C1 segment of cervical spinal cord (tissue), 14 donors: Measurements from ENCODE around the gene KPNA4.
"Not testable (repeated sequence)": the region's sequence is repeated elsewhere in the genome, so short reads cannot be mapped to it uniquely, and the experiment has no call there.

Experiments
- DNase-seq, 14 donors: peaks; one replicate each; lab custom pipeline; 2025; lab: John Stamatoyannopoulos, UW

The KPNA4 gene

DNA sequence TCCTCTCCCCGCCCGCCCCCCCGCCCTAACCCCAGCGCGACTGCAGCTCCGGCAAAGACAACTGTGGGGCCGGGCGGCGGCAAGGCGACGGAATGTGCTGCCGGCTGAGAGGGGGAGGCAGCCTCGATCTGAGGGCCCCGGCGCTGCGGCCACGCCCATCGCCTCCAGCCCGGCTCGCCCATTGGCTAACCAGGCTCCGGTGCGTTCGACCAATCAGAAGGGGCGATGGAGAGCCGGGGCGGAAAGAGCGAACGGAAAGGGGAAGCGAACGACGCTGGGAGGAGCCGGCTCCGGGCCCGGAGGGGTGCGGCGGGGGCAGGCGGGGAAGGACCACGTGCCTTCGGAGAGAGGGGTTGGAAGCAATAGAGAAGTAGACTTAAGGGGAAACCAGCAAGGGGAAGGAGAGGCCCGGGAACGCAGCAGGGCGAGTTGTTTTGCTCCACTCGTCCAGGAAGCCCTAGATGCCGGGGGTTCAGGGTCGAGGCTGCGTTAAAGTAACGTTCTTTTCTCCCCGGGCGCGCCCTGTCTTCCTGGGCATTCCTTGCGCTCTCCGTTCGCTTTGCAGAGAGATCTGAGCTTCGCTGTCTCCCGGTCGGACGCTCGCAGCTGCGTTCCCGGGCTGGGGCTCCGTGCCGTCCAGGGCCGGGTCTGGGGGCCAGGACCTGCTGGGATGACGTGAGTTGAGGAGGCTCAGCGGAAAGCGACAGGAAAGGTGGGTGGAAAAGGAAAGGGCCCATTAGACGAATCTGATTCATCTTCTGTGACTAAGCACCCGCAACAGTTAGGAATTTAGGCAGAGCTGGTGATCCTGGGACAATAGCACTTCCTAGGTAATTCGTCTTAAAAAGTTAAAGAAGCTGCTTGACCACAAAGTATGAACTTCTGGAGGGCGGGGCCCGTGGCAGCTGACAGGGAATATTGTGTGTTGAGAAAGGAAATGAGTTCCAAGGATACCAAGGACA is at the start of gene KPNA4:
Gene KPNA4 (minus strand): TSS at position 130 of the 962 bp plus-strand sequence. CDS start 289 bp downstream, outside the sequence.
- peak; percentile 90 to 98 (median 96) for DNase-seq

DNA sequence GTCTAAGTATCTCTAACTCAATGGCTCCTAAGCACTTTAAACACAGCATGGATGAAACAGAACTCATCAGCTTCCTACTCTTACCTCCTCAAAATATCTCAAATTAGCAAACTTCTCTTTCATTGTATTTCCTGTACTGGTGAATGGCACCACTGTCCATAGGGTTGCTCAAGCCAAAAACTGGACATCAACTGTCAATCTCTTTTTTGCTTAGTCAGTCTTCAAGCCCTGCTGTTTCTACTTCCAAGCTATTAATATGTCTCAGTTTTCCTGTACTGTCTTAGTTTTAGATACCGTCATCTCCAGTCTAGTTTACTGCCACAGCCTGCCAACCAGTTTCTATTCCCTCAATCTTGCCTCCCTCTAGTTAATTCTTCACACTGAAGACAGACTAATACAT is 48.3 kb upstream of the KPNA4 start:
- DNase-seq: no peak

- DNase-seq: peak in 4 of 14 donors; percentile 2 to 43 (median 8)
Observed at GRCh38 chr3:160612386-160613075, 47.2 kb upstream of the KPNA4 start.

DNA sequence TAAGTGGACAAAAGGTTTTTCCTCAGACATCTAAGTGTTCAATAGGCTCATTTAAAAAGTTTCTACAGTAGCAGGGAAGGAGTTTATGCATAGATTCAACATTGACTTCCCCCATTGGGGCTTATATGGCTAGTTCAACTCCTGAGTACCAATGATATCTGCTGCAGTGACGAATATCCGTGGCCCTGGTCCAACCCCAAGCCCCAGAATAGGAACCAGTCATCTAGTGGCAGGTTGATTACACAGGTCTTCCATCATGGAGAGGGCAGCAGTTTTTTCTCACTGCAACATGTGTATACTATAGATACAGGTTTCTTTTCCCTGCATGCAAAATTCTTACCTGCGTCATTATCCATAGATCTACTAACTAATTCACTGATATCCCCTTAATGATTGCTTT is 45.8 kb upstream of the KPNA4 start:
- DNase-seq: no peak

DNA sequence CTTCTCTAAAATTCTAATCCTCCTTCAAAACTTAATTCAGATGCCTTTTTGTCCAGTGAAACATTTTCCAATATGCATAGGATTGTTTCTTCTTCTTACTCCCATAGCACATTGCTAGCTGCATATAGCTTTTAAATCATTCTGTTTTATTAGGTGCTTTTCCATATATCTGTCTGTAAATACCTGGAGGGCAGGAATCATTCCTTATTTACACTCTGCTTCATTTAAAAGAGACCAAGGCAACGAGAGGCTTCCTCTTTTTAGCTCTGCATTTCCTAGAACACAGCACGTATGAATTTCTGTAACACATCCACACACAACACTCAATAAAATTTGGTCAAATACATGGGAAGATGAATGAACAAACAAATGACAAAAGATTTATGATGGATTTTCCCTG is 43.5 kb upstream of the KPNA4 start:
- no peak for DNase-seq

DNA sequence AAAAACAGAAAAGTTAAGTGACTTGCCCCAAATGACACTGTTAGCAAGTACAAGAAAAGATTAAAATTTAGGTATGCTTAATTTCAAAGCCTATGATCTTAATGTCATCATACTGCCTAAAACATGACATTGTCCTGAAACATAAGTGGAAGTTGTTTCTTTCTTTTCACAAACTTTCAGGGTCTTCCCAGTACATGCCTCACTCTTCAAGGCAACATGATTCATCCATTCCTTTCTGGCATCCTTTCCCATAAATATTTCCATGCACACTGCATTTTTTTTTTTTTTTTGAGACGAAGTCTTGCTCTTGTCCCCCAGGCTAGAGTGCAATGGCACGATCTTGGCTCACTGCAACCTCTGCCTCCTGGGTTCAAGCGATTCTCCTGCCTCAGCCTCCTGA is 42.5 kb upstream of the KPNA4 start:
- DNase-seq: no peak

- no peak for DNase-seq
Observed at GRCh38 chr3:160605315-160605714, 39.9 kb upstream of the KPNA4 start.

DNA sequence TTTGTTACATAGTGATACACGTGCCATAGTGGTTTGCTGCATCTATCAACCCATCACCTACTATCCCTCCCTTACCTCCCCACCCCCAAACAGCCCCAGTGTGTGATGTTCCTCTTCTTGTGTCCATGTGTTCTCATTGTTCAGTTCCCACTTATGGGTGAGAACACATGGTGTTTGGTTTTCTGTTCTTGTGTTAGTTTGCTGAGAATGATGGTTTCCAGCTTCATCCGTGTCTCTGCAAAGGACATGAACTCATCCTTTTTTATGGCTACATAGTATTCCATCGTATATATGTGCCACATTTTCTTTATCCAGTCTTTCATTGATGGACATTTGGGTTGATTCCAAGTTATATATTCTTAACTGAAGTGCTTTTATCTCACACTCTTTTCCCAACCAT is 38.5 kb upstream of the KPNA4 start:
- DNase-seq: not testable (repeated sequence)

GRCh38 chr3:160602259-160602658 is 36.9 kb upstream of the KPNA4 start:
- DNase-seq: no peak

- DNase-seq: no peak
Observed at GRCh38 chr3:160601288-160601687, 35.9 kb upstream of the KPNA4 start.

- no peak for DNase-seq
Observed at GRCh38 chr3:160598865-160599264, 33.5 kb upstream of the KPNA4 start.

DNA sequence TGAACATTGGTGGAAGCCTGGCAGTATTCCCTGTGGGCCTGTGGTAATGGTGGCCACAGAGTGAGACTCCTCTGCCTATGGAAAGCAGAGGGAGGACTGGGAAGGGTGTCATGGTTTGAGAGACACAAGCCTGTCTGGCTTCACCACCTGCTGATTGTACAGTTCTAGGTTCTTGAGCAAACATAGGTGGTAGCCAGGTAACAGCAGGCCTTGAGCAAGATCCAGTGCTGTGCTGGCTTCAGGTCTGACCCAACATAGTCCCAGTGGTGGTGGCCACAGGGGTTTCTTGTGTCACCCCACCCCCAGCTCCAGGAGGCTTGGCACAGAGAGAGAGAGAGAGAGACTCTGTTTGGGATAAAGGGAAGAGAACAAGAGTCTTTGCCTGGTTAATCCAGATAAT is 22.7 kb upstream of the KPNA4 start:
- no peak for DNase-seq

DNA sequence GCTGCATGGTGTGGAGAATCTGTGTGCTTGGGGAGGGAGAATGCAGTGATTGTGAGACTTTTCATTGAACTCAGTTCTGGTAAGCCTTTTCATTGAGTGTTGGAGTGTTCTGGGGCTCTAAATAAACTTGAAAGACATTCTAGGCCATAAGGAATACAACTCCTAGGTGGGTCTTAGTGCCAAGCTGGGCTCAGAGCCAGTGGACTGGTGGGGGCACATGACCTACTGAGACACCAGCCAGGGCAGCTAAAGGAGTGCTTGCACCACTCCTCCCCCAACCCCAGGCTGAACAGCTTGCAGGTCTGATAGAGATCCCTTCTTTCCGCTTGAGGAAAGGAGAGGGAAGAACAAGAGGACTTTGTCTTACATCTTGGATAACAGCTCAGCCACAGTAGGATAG is 21.7 kb upstream of the KPNA4 start:
- peak in 3 of 14 donors; percentile 2 to 24 (median 17) for DNase-seq

DNA sequence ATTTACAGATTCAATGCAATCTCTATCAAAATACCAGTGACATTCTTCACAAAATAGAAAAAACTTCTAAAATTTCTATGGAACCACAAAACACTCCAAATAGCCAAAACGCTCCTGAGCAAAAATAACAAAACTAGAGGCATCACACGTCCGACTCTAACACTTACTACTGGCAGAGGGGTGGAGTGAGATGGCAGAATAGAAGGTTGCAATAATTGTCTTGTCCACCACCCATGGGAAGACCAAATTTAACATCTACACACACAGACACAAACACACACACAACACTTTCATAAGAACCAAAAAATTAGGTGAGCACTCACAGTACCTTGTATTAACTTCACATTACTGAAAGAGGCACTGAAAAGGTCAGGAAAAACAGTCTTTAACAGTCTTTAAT is 21.3 kb upstream of the KPNA4 start:
- DNase-seq: no peak

GRCh38 chr3:160583451-160583850 is 18.1 kb upstream of the KPNA4 start:
- no peak for DNase-seq

DNA sequence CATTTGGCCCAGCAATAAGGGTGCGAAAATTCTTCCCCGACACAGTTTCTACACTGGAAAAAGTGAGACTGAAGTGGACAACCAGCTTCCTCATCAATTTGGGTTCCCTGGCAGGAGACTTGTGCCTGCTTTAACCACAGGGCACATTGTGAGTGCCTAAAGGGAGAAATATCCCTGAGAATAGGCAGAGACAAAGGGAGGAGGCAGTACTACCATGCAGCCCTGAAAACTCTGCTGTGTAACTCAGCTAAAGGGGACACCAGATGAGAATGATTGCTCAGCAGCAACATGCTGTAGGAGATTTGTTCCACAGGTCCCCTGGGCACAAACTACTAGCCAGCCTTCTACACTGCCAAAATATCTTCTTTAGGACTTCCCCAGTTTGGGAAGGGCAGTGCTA is 15.6 kb upstream of the KPNA4 start:
- no peak for DNase-seq

DNA sequence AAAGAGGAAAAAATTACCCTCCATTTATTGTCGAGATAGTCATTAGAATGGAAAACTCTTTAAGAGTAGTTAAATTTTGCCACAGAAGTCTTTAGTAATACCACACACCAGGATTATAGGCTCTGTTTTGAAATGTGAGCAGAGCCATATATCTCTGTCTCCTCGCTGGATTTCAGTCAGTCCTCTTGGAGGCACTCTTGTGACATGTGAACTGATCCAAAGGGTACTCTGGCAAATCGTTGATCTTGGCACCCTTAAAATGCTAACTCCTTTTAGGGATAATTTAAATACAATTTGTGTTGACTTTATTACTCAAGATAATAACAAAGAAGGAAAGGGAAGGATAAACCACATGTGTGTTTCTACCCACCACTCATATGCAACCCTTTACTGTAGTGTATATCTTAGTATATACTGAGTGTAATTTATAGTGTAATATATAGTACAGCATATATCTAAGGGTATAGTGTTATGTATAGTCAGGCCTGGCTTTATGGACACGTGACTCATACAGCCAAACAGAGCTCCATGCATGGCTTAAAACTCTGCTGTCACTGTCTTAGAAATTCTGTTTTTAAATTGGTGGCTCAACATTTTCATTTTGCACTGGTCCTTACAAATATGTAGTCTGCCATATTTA is 12.3 kb upstream of the KPNA4 start:
- no peak for DNase-seq

DNA sequence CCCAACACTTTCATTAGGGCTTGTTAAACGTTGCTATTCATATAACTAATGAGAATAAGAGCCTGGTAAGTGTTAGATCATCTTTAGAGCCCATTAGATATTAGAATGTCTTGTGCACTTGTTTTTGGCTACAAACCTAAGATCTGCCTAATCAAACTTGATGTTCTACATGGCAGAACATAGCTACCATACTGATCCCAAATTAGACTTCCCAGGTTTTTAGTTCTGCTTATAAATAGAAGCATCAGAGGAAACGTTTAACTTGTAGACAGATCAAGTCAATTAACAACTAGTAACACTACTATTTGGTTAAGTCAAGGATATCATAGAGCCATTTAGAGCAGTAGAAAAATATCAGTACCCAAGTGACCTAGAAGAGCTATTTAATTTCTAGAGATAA is 11.7 kb upstream of the KPNA4 start:
- no peak for DNase-seq

DNA sequence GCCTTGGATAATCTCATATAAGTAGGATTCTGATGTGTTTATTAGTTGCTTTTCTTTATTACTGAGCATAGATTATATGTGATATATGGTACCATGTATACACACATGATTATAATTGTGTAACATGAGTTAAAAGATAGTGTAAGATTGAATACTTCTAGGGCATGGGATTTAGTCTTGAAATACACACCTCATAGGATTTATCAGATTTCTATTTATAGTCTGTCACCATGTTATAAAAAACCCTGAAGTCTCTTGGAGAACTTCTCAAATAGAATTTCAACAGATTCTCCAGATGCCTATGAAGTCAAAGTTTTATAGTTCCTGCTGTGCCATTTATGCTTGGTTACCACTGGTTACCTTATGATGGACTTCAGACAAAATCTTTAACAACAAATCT is 11.2 kb upstream of the KPNA4 start:
- no peak for DNase-seq

DNA sequence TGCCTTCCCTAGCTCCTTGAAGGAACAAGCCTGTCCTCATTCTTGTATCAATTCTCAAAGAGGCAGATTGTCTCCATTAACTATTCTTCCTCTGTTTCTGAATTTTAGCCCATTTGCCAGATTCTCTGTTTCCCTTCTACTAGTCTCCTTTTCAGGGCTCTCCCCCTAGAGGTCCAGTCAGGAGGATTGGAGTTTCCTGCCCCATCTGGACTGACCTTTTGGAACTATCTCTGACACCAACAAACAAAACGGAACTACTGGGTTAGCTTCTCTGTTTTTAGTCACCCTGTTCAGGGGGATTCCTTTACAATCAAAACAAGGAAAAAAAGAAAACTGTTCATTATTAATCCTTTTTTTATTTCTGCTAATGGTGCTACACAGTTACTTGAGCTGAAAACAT is 10.2 kb upstream of the KPNA4 start:
- DNase-seq: no peak

DNA sequence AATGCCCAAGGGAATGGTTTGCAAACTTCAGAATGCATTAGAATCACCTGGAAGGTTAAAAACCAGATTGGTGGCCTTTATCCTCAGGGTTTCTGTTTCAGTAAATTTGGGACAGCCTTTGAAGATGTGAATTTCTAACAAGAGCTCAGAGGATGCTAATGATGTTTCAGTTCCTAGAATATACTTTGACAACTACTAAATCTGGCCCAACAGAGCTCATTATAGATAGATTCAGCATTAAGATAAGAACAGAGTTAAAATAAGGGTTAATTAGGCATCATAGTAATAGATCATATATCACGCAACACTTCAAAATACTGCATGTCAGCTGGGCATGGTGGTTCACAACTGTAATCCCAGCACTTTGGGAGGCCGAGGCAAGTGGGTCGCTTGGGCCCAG is 9.3 kb upstream of the KPNA4 start:
- no peak for DNase-seq

- DNase-seq: not testable (repeated sequence)
Observed at GRCh38 chr3:160573955-160574525, 8.7 kb upstream of the KPNA4 start.
